ENCODE measurements around the gene FBXW7. TPM values are rescaled to one million over a fixed set of nuclear protein-coding genes. Genes with fewer than 3 reads are reported as not detected.

Gene FBXW7
- total and polyA plus RNA-seq, 7 donors, result 3.7 to 122 (median 74.9) TPM

DNA sequence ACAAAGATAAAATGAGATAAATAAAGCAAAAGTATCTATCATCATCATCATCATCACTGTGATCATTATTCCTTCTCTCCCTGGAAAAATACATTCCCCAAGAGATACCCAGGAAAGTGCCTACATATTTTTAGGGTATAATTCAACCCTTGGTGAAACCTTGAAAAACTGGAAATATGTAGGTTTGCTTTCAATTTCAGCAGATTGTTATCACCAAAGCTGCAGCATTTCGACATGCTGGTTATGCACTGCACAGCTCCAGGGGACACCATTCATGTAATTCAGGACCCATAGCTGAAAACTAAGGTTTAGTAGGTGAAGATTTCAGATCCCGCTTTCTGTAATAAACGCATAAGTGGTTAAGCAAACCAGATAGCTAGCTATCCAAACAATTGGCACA is 28.4 kb upstream of the FBXW7 start:
- no peaks in the 10 kb centered on the region for H3K9me3 ChIP-seq
- no peaks in the 10 kb centered on the region for H3K36me3 ChIP-seq
- 63 to 86% methylated on average over 3 of the region's 3 CpGs for WGBS, 2 donors
- no peak for DNase-seq
- no peak overlapping the region for H3K4me3 ChIP-seq
- H3K27ac ChIP-seq, result no peak overlapping the region
- TF ChIP-seq, protein P1, sequence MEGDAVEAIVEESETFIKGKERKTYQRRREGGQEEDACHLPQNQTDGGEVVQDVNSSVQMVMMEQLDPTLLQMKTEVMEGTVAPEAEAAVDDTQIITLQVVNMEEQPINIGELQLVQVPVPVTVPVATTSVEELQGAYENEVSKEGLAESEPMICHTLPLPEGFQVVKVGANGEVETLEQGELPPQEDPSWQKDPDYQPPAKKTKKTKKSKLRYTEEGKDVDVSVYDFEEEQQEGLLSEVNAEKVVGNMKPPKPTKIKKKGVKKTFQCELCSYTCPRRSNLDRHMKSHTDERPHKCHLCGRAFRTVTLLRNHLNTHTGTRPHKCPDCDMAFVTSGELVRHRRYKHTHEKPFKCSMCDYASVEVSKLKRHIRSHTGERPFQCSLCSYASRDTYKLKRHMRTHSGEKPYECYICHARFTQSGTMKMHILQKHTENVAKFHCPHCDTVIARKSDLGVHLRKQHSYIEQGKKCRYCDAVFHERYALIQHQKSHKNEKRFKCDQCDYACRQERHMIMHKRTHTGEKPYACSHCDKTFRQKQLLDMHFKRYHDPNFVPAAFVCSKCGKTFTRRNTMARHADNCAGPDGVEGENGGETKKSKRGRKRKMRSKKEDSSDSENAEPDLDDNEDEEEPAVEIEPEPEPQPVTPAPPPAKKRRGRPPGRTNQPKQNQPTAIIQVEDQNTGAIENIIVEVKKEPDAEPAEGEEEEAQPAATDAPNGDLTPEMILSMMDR (IDR thresholded peaks at IDR 0.05), result no peak
- TF ChIP-seq EP300 (IDR thresholded peaks at IDR 0.05) (no peak), POLR2A (IDR thresholded peaks at IDR 0.05) (no peak), POLR2AphosphoS5 (IDR thresholded peaks at IDR 0.05) (no peak)
- no peaks in the 10 kb centered on the region for H3K4me1 ChIP-seq
- intact Hi-C loops (cut with DNase I), result no loop called here
- no peaks in the 10 kb centered on the region for H3K27me3 ChIP-seq

DNA sequence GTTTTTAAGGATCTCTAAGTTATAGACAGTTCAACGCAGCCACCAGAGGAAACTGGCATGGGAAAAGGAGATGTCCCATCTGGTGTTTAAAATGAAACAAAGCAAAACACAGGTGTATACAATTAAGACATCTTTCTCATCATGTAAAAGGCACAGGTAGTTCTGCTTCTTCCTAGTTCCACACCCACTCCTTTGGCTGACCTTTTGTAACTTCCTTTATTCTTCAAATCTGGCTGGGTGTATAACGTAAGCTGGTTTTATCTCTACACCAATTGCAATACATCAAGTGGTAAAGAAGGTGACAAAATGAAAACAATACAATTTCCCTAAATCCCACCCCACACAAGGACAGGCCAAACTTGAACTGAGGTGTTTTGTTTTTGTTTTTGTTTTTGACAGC is 27.3 kb upstream of the FBXW7 start:
- DNase-seq, result no peak
- Histone ChIP-seq H3K4me1 (no peaks in the 10 kb centered on the region), H3K27ac (no peak overlapping the region), H3K9me3 (no peaks in the 10 kb centered on the region), H3K27me3 (no peaks in the 10 kb centered on the region), H3K4me3 (no peak overlapping the region), H3K36me3 (no peaks in the 10 kb centered on the region)
- TF ChIP-seq POLR2A (IDR thresholded peaks at IDR 0.05), result no peak
- no peak for TF ChIP-seq POLR2AphosphoS5 (IDR thresholded peaks at IDR 0.05)
- TF ChIP-seq, protein P1 (IDR thresholded peaks at IDR 0.05), result no peak
- TF ChIP-seq EP300 (IDR thresholded peaks at IDR 0.05), result no peak
- intact Hi-C loops (cut with DNase I), result no loop called here
- WGBS, 2 donors, result 13 to 63% methylated on average over 2 of the region's 2 CpGs

DNA sequence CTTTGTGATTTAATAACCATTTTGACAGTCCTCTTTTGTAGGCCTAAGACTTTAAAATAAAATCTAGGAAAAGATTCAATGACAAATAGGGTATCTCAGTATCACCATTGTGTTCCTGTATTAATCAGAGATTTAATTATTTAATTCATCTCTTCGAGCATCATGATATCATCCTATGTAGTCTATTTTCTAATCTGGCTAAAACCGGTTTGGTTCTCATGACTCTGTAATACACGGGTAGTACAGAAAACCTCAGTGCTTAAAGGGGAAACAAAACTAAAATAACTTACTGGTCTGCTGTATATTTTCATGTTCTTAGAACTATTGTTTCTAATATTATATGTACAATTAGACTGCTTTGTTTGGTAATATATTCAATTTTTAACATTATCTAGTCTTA is 23.7 kb upstream of the FBXW7 start:
- no peaks in the 10 kb centered on the region for H3K9me3 ChIP-seq
- intact Hi-C loops (cut with DNase I), result no loop called here
- no peak overlapping the region for H3K27ac ChIP-seq
- H3K36me3 ChIP-seq, result no peaks in the 10 kb centered on the region
- H3K4me3 ChIP-seq, result no peak overlapping the region
- no peaks in the 10 kb centered on the region for H3K4me1 ChIP-seq
- 77 to 87% methylated on average over 3 of the region's 3 CpGs for WGBS, 2 donors
- DNase-seq, result no peak
- H3K27me3 ChIP-seq, result no peaks in the 10 kb centered on the region
- TF ChIP-seq EP300 (IDR thresholded peaks at IDR 0.05) (no peak), POLR2AphosphoS5 (IDR thresholded peaks at IDR 0.05) (no peak), POLR2A (IDR thresholded peaks at IDR 0.05) (no peak)
- TF ChIP-seq, protein P1 (IDR thresholded peaks at IDR 0.05), result no peak

DNA sequence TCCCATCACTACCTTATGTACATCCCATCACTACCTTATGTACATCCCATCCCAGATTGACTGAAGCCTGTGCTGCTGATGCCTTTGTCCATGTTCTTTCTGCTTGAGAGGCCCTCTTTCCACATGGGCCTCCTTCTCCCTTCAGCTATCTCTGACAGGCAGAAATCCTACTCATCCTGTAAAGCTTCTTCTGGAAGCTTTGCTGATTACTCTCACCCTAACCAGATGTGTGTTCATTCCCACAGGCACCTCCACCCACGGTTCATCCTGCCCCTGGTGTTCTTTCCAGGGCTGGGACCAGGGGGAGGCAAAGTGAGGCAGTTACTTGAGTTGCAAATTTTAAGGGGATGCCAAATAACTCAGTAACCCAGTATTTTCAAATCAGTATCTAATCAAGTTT is 22.5 kb upstream of the FBXW7 start:
- Histone ChIP-seq H3K36me3 (no peaks in the 10 kb centered on the region), H3K27me3 (no peaks in the 10 kb centered on the region), H3K4me3 (no peak overlapping the region), H3K9me3 (no peaks in the 10 kb centered on the region), H3K4me1 (no peaks in the 10 kb centered on the region), H3K27ac (no peak overlapping the region)
- WGBS, 2 donors, result 73 to 86% methylated on average over 1 of the region's 1 CpG
- intact Hi-C loops (cut with DNase I), result no loop called here
- no peak for DNase-seq
- no peak for TF ChIP-seq POLR2AphosphoS5 (IDR thresholded peaks at IDR 0.05)
- TF ChIP-seq EP300 (IDR thresholded peaks at IDR 0.05), result no peak
- TF ChIP-seq, protein P1 (IDR thresholded peaks at IDR 0.05), result no peak
- TF ChIP-seq POLR2A (IDR thresholded peaks at IDR 0.05), result no peak

DNA sequence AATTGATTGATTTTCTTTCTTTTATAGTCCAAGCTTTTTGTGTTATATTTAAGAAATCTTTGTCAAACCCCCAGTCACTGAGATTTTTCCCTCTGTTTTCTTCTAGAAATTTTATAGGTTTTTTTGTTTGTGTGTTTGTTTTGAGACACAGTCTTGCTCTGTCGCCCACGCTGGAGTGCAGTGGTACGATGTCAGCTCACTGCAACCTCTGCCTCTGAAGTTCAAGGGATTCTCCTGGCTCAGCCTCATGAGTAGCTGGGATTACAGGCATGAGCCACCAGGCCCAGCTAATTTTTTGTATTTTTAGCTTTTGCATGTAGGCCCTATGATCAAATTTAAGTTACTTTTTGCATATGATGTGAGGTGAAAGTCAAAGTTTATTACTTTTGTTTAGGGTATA is 20.9 kb upstream of the FBXW7 start:
- no peaks in the 10 kb centered on the region for H3K9me3 ChIP-seq
- intact Hi-C loops (cut with DNase I), result no loop called here
- 81 to 82% methylated on average over 3 of the region's 3 CpGs for WGBS, 2 donors
- no peaks in the 10 kb centered on the region for H3K27me3 ChIP-seq
- no peak for DNase-seq
- TF ChIP-seq, protein P1 (IDR thresholded peaks at IDR 0.05), result no peak
- TF ChIP-seq POLR2A (IDR thresholded peaks at IDR 0.05) (no peak), EP300 (IDR thresholded peaks at IDR 0.05) (no peak), POLR2AphosphoS5 (IDR thresholded peaks at IDR 0.05) (no peak)
- H3K4me3 ChIP-seq, result no peak overlapping the region
- no peaks in the 10 kb centered on the region for H3K4me1 ChIP-seq
- no peaks in the 10 kb centered on the region for H3K36me3 ChIP-seq
- no peak overlapping the region for H3K27ac ChIP-seq

Data from sigmoid colon (tissue), 7 donors.